Uterus (tissue), 4 donors: ENCODE results near the gene RBMS3. TPM values are rescaled to one million over a fixed set of nuclear protein-coding genes. Genes with fewer than 3 reads are reported as not detected.

Experiments used
- DNase-seq, 2 donors: peaks; one replicate each; pipeline ENCODE4 v3.0.0-alpha.2; 2019 to 2020
- H3K27ac ChIP-seq, 2 donors: fragments of 200-600 bp; sonication (generic); 1 replicate in 1 of 2; 2 replicates in 1 of 2; pipeline ENCODE4 v1.5.1; 2016 to 2018
- H3K27me3 ChIP-seq, 2 donors: fragments of 200-600 bp; sonication (generic); one replicate each; pipeline ENCODE4 v1.5.1; 2018 to 2019; ENCODE audit warnings: control low read depth in 1 of 2
- H3K36me3 ChIP-seq, 2 donors: fragments of 200-600 bp; sonication (generic); one replicate each; pipeline ENCODE4 v1.5.1; 2019; ENCODE audit warnings: control low read depth in 1 of 2
- H3K4me1 ChIP-seq, 2 donors: fragments of 200-600 bp; sonication (generic); one replicate each; pipeline ENCODE4 v1.5.1; 2018 to 2019; ENCODE audit warnings: control low read depth in 1 of 2
- H3K4me3 ChIP-seq, 2 donors: fragments of 200-600 bp; sonication (generic); 1 replicate in 1 of 2; 2 replicates in 1 of 2; pipeline ENCODE4 v1.5.1; 2018 to 2019; ENCODE audit warnings: mild to moderate bottlenecking in 1 of 2
- H3K9me3 ChIP-seq, 2 donors: fragments of 200-600 bp; sonication (generic); one replicate each; pipeline ENCODE4 v1.5.1; 2019; ENCODE audit warnings: control low read depth in 1 of 2
- POLR2A ChIP-seq, 2 donors: fragments of 450-650 bp; IDR thresholded peaks; one replicate each; pipeline ENCODE4 v1.6.1; 2016; ENCODE audit warnings: antibody characterized with exemption in 2 of 2, mild to moderate bottlenecking in 1 of 2, moderate library complexity in 1 of 2
- intact Hi-C: fragments of 100-400 bp; cut with DNase I; formaldehyde crosslinking; loops from one replicate; pipeline ENCODE4 v1.15.1; 2023; ENCODE audit warnings: low total_unique reads
- small RNA-seq: library from RNA; depleted of rRNA; stranded (forward); fragments of <200 nt; gene quantifications from one replicate; pipeline ENCODE3, GENCODE V24; 2016
- total RNA-seq, 4 donors: library from RNA; depleted of rRNA in 3 of 4; stranded (reverse); fragments of >200 nt in 3 of 4; gene quantifications; one replicate each; pipeline versions ENCODE4 v1.1.0 to v1.2.4, GENCODE V29; 2014 to 2023
- TF ChIP-seq, protein P1 (sequence below), 4 experiments: fragments of 200-600 bp in 2 of 4; fragments of 450-650 bp in 2 of 4; sonication (generic) in 2 of 4; IDR thresholded peaks; one replicate each; pipeline ENCODE4 v1.5.1; 2016 to 2019; ENCODE audit warnings: antibody characterized with exemption in 4 of 4, mild to moderate bottlenecking in 2 of 4, moderate library complexity in 1 of 4
- donor health status: DM: yes; HTN: yes; CAD: no.

The RBMS3 gene
- total RNA-seq, 4 donors from 2014 or later: 45.9 to 113 (median 75.4) TPM

GRCh38 chr3:30059240-30059639 is 778.4 kb downstream of the RBMS3 start:
- no peak for TF ChIP-seq POLR2A (IDR thresholded peaks at IDR 0.05)
- TF ChIP-seq, protein P1, sequence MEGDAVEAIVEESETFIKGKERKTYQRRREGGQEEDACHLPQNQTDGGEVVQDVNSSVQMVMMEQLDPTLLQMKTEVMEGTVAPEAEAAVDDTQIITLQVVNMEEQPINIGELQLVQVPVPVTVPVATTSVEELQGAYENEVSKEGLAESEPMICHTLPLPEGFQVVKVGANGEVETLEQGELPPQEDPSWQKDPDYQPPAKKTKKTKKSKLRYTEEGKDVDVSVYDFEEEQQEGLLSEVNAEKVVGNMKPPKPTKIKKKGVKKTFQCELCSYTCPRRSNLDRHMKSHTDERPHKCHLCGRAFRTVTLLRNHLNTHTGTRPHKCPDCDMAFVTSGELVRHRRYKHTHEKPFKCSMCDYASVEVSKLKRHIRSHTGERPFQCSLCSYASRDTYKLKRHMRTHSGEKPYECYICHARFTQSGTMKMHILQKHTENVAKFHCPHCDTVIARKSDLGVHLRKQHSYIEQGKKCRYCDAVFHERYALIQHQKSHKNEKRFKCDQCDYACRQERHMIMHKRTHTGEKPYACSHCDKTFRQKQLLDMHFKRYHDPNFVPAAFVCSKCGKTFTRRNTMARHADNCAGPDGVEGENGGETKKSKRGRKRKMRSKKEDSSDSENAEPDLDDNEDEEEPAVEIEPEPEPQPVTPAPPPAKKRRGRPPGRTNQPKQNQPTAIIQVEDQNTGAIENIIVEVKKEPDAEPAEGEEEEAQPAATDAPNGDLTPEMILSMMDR (IDR thresholded peaks at IDR 0.05): no peak
- H3K9me3 ChIP-seq: no peaks in the 10 kb centered on the region
- no peaks in the 10 kb centered on the region for H3K27me3 ChIP-seq
- no peaks in the 10 kb centered on the region for H3K4me1 ChIP-seq
- H3K27ac ChIP-seq: no peak overlapping the region
- no peak overlapping the region for H3K4me3 ChIP-seq
- no peaks in the 10 kb centered on the region for H3K36me3 ChIP-seq
- intact Hi-C loops: no loop called here
- no peak for DNase-seq

Small RNAs within 50 kb of the gene (small RNA-seq; reads per million reads assigned to genes)
- gene MTND4LP9: not detected
